A549 treated with DMSO at 1 μM for 4 hours (cell line): ENCODE data around the gene DCAF8L1. TPM values are rescaled to one million over a fixed set of nuclear protein-coding genes. Genes with fewer than 3 reads are reported as not detected.

Experiments
- total RNA-seq: library from RNA; stranded (reverse); fragments of 200-300 nt; extraction: Qiagen RNA extraction; gene quantifications from 5 replicates; pipeline ENCODE4 v1.2.3, GENCODE V29; 2022; ENCODE audit warnings: low read depth

DCAF8L1 gene
- total RNA-seq = not detected in 5 replicates

GRCh38 chrX:27981349-27981748, at the start of gene DCAF8L1:
Gene DCAF8L1 (minus strand): TSS chrX:27981449. CDS start chrX:27981334, 115 bp downstream.

Other genes with a start within 250 kb of the DCAF8L1 start
- not detected in 5 replicates for gene MAGEB10, start 173.5 kb downstream of the DCAF8L1 start, total RNA-seq